ENCODE data around the gene HJV. TPM values are rescaled to one million over a fixed set of nuclear protein-coding genes. Genes with fewer than 3 reads are reported as not detected.

Gene HJV
- total and polyA plus RNA-seq, 2 of the 4 experiments (the other 2 are of a cell fraction): not detected

GRCh38 chr1:145988773-145989172 lies 32.8 kb downstream of the HJV start:
- H3K4me2 ChIP-seq (ENCODE audit: low read depth, low read length): no peak overlapping the region
- no peak overlapping the region for H4K91ac ChIP-seq (ENCODE audit: insufficient read depth, low read depth, low read length)
- intact Hi-C loops (cut with micrococcal nuclease) (no loop called here), in situ Hi-C loops (cut with MboI; ENCODE audit: low sequenced_read_pairs) (no loop called here), dilution Hi-C loops (cut with HindIII; ENCODE audit: low sequenced_read_pairs, unreplicated experiment) (no loop called here)
- H3K56ac ChIP-seq (ENCODE audit: extremely low read depth, insufficient read depth, low read length): no peak overlapping the region
- peaks cover 4% of the 10 kb centered on the region for H3K36me3 ChIP-seq (ENCODE audit: control insufficient read depth, insufficient read depth, low read length)
- H3K9me1 ChIP-seq (ENCODE audit: insufficient read depth, low read length): peaks cover 8% of the 10 kb centered on the region
- no peak overlapping the region for H3K27ac ChIP-seq (ENCODE audit: insufficient read depth, low read length)
- ChIA-PET CTCF (no interaction called here), POLR2A (ENCODE audit: unreplicated experiment) (interaction anchor here (2.1 kb wide), 1 partner anchor 9 kb away, joined by 6 read pairs; no protein-coding TSS in a partner anchor)
- H2BK5ac ChIP-seq (ENCODE audit: low read depth, low read length, poor library complexity, severe bottlenecking): no peak overlapping the region
- no peak overlapping the region for H3K18ac ChIP-seq (ENCODE audit: low read depth, low read length)
- no peak overlapping the region for H3K4ac ChIP-seq (ENCODE audit: low read depth, low read length)
- H2AK9ac ChIP-seq (replicated peaks; ENCODE audit: low read depth, low read length, poor library complexity): no peak overlapping the region
- H3K4me3 ChIP-seq (ENCODE audit: insufficient read depth, low read depth, low read length): no peak overlapping the region
- no peaks in the 10 kb centered on the region for H3K27me3 ChIP-seq (ENCODE audit: control insufficient read depth, insufficient read depth, low read length)
- H3K79me1 ChIP-seq (ENCODE audit: low read depth in 1 of 2, low read length in 2 of 2): peaks cover 4 to 11% of the 10 kb centered on the region in 2 experiments
- H4K8ac ChIP-seq (ENCODE audit: low read depth in 2 of 2, low read length in 2 of 2): no peak overlapping the region
- no peak overlapping the region for H3K14ac ChIP-seq (replicated peaks; ENCODE audit: low read depth, low read length)
- H2BK15ac ChIP-seq (ENCODE audit: low read depth, low read length): no peak overlapping the region
- DNase-seq: no peak
- no TSS peak for BruUV-seq (replicated peaks)
- no peak overlapping the region for H4K5ac ChIP-seq (ENCODE audit: low read depth, low read length)
- ATAC-seq (ENCODE audit: low read depth): no peak
- no peak overlapping the region for H2AFZ ChIP-seq (replicated peaks; ENCODE audit: low read length, poor library complexity)
- no peaks in the 10 kb centered on the region; the same call in 1 of the 2 replicates for H4K20me1 ChIP-seq (ENCODE audit: insufficient read depth, low read length)
- WGBS, 2 experiments (ENCODE audit: extremely low coverage in 2 of 2, insufficient read length in 1 of 2): no CpG with 5 or more reads among the region's 5 CpGs
- H3K9me3 ChIP-seq (ENCODE audit: control insufficient read depth, insufficient read depth, low read length): no peaks in the 10 kb centered on the region
- no peak overlapping the region for H2AK5ac ChIP-seq (ENCODE audit: low read depth, low read length)
- TF ChIP-seq NFE2L2 (IDR thresholded peaks at IDR 0.05; ENCODE audit: low read depth, low read length) (no peak), CHD1 (IDR thresholded peaks at IDR 0.05; ENCODE audit: low read depth, low read length) (no peak)
- H3K4me1 ChIP-seq (ENCODE audit: control insufficient read depth, insufficient read depth, low read length): peaks cover 11% of the 10 kb centered on the region
- no peak overlapping the region for H2BK20ac ChIP-seq (ENCODE audit: low read depth, low read length)
- no peak overlapping the region for H3K9ac ChIP-seq (ENCODE audit: low read depth, low read length)
- H2BK120ac ChIP-seq (ENCODE audit: low read depth, low read length): no peak overlapping the region
- no peak overlapping the region for H3K23ac ChIP-seq (ENCODE audit: low read depth, low read length)

Data from IMR-90 (cell line).